Activated B cell treated with CpG ODN at 0.5 μM for 24 hours (primary cell): ENCODE results near the gene PRDM5. TPM values are rescaled to one million over a fixed set of nuclear protein-coding genes. Genes with fewer than 3 reads are reported as not detected.

ENCODE experiments used
- ATAC-seq: fragments of 200-7000 bp; cut with Tn5 transposase; one replicate; pipeline ENCODE4 v1.10.0; 2021; ENCODE audit warnings: low read depth, mild to moderate bottlenecking, moderate library complexity
- CTCF ChIA-PET: fragments of 350-600 bp; sonication (Branson Sonifier 250); formaldehyde crosslinking; loops from one replicate; lab custom pipeline; 2021; ENCODE audit warnings: antibody characterized with exemption; lab: Charles Lee
- POLR2A ChIA-PET: fragments of 350-600 bp; sonication (Branson Sonifier 250); formaldehyde crosslinking; loops from one replicate; lab custom pipeline; 2021; ENCODE audit warnings: antibody characterized with exemption; lab: Charles Lee
- DNase-seq: peaks from one replicate; pipeline ENCODE4 v3.0.0; 2022
- H3K27ac Mint-ChIP-seq: one replicate; pipeline ENCODE4 v1.8.0; 2020; ENCODE audit warnings: mixed read lengths
- H3K27me3 Mint-ChIP-seq: one replicate; pipeline ENCODE4 v1.8.0; 2021; ENCODE audit warnings: mixed read lengths
- H3K36me3 Mint-ChIP-seq: one replicate; pipeline ENCODE4 v1.8.0; 2021; ENCODE audit warnings: low read depth, mixed read lengths
- H3K4me1 Mint-ChIP-seq: one replicate; pipeline ENCODE4 v1.8.0; 2021; ENCODE audit warnings: mixed read lengths
- H3K4me3 Mint-ChIP-seq: one replicate; pipeline ENCODE4 v1.8.0; 2020; ENCODE audit warnings: mild to moderate bottlenecking, mixed read lengths
- H3K9me3 Mint-ChIP-seq: one replicate; pipeline ENCODE4 v1.8.0; 2020; ENCODE audit warnings: mixed read lengths
- CTCF ChIP-seq: fragments of 200-600 bp; IDR thresholded peaks from one replicate; pipeline ENCODE4 v1.8.0; 2022; ENCODE audit warnings: antibody characterized with exemption, mild to moderate bottlenecking
- intact Hi-C: fragments of 100-400 bp; cut with micrococcal nuclease; formaldehyde crosslinking; loops from one replicate; pipeline ENCODE4 v1.15.1; 2024
- total RNA-seq: library from RNA; stranded (reverse); gene quantifications from 2 replicates; pipeline ENCODE4 v1.2.3, GENCODE V29; 2022

The PRDM5 gene
- total RNA-seq, 1 donor from 2014 or later, result not detected

GRCh38 chr4:120923207-120923522 lies 639 bp upstream of the PRDM5 start:
- Mint-ChIP-seq H3K27me3 (peaks cover 28% of the 10 kb centered on the region), H3K9me3 (no peaks in the 10 kb centered on the region), H3K4me1 (peaks cover 8% of the 10 kb centered on the region), H3K27ac (no peak overlapping the region), H3K36me3 (no peaks in the 10 kb centered on the region), H3K4me3 (no peak overlapping the region)
- intact Hi-C loops, result no loop called here
- POLR2A ChIA-PET, result no interaction called here
- DNase-seq (no peak), ATAC-seq (no peak)
- no peak for TF ChIP-seq CTCF
- CTCF ChIA-PET, result no interaction called here

GRCh38 chr4:120921456-120922380 lies 808 bp downstream of the PRDM5 start:
- no peak for DNase-seq
- H3K4me1 Mint-ChIP-seq, result peaks cover 8% of the 10 kb centered on the region
- H3K36me3 Mint-ChIP-seq, result no peaks in the 10 kb centered on the region
- H3K27ac Mint-ChIP-seq, result no peak overlapping the region
- peaks cover 25% of the 10 kb centered on the region for H3K27me3 Mint-ChIP-seq
- ChIA-PET POLR2A (no interaction called here), CTCF (no interaction called here)
- intact Hi-C loops, result no loop called here
- H3K9me3 Mint-ChIP-seq, result no peaks in the 10 kb centered on the region
- H3K4me3 Mint-ChIP-seq, result peak overlapping the region; percentile 7
- ATAC-seq, result no peak
- TF ChIP-seq CTCF, result no peak

- CTCF ChIA-PET, result no interaction called here
- ATAC-seq (no peak), DNase-seq (no peak)
- Mint-ChIP-seq H3K27ac (no peak overlapping the region), H3K36me3 (no peaks in the 10 kb centered on the region), H3K27me3 (peaks cover 25% of the 10 kb centered on the region), H3K4me1 (peaks cover 8% of the 10 kb centered on the region), H3K4me3 (no peak overlapping the region), H3K9me3 (no peaks in the 10 kb centered on the region)
- no peak for TF ChIP-seq CTCF
- intact Hi-C loops, result no loop called here
- POLR2A ChIA-PET, result no interaction called here
Observed at GRCh38 chr4:120920666-120921065, 1.9 kb downstream of the PRDM5 start.

GRCh38 chr4:120919358-120919757 lies 3.2 kb downstream of the PRDM5 start:
- Mint-ChIP-seq H3K27ac (no peak overlapping the region), H3K4me1 (peaks cover 8% of the 10 kb centered on the region), H3K9me3 (no peaks in the 10 kb centered on the region), H3K4me3 (no peak overlapping the region), H3K36me3 (no peaks in the 10 kb centered on the region), H3K27me3 (peaks cover 23% of the 10 kb centered on the region)
- ATAC-seq (no peak), DNase-seq (no peak)
- POLR2A ChIA-PET, result no interaction called here
- CTCF ChIA-PET, result no interaction called here
- intact Hi-C loops, result no loop called here
- TF ChIP-seq CTCF, result no peak

GRCh38 chr4:120918788-120919187 lies 3.7 kb downstream of the PRDM5 start:
- DNase-seq (no peak), ATAC-seq (no peak)
- intact Hi-C loops, result no loop called here
- TF ChIP-seq CTCF, result no peak
- CTCF ChIA-PET, result no interaction called here
- Mint-ChIP-seq H3K27me3 (peaks cover 19% of the 10 kb centered on the region), H3K9me3 (no peaks in the 10 kb centered on the region), H3K4me3 (no peak overlapping the region), H3K27ac (no peak overlapping the region), H3K36me3 (no peaks in the 10 kb centered on the region), H3K4me1 (peaks cover 8% of the 10 kb centered on the region)
- POLR2A ChIA-PET, result no interaction called here
